GM18870 (cell line): ENCODE measurements around the gene WBP2.
"Not testable (repeated sequence)": the region's sequence is repeated elsewhere in the genome, so short reads cannot be mapped to it uniquely, and the experiment has no call there.

Source experiments
- ATAC-seq: cut with Tn5 transposase; IDR thresholded peaks from one replicate; pipeline ENCODE4 v1.9.1; 2021; ENCODE audit warnings: moderate library complexity; ENCODE audit not compliant: unreplicated experiment

Gene WBP2

GRCh38 chr17:75889454-75889853 lies 34.3 kb upstream of the WBP2 start:
- no peak for ATAC-seq

- ATAC-seq, result no peak
Measured at GRCh38 chr17:75888484-75888883, 33.3 kb upstream of the WBP2 start.

GRCh38 chr17:75885860-75886259 lies 30.7 kb upstream of the WBP2 start:
- not testable (repeated sequence) for ATAC-seq

- no peak for ATAC-seq
Measured at GRCh38 chr17:75885431-75885830, 30.3 kb upstream of the WBP2 start.

- no peak for ATAC-seq
Measured at GRCh38 chr17:75881678-75882454, 26.7 kb upstream of the WBP2 start.

- ATAC-seq, result no peak
Measured at GRCh38 chr17:75880266-75880665, 25.1 kb upstream of the WBP2 start.

- ATAC-seq, result no peak
Measured at GRCh38 chr17:75878174-75878998, 23.3 kb upstream of the WBP2 start, which contains the start of gene TRIM47. TSS of gene TRIM47 (minus strand) at chr17:75878581. CDS start at chr17:75878548, 33 bp downstream.

- no peak for ATAC-seq
Measured at GRCh38 chr17:75877752-75878173, 22.6 kb upstream of the WBP2 start.

GRCh38 chr17:75876938-75877751 lies 22.0 kb upstream of the WBP2 start:
- no peak for ATAC-seq

GRCh38 chr17:75876190-75876937 lies 21.2 kb upstream of the WBP2 start:
- no peak for ATAC-seq

- no peak for ATAC-seq
Measured at GRCh38 chr17:75875940-75876189, 20.7 kb upstream of the WBP2 start.

- no peak for ATAC-seq
Measured at GRCh38 chr17:75875182-75875939, 20.2 kb upstream of the WBP2 start.

- ATAC-seq, result no peak
Measured at GRCh38 chr17:75874323-75875181, 19.4 kb upstream of the WBP2 start.

- no peak for ATAC-seq
Measured at GRCh38 chr17:75873587-75874322, 18.6 kb upstream of the WBP2 start.

GRCh38 chr17:75872434-75873351 lies 17.6 kb upstream of the WBP2 start:
- no peak for ATAC-seq

- not testable (repeated sequence) for ATAC-seq
Measured at GRCh38 chr17:75870228-75870627, 15.1 kb upstream of the WBP2 start.
